Stimulated activated CD4-positive, alpha-beta T cell treated with anti-CD3 and anti-CD28 coated beads, TNF-alpha, amount 100 ng/mL, for 1 hour (primary cell): ENCODE data around the gene NOC4L.

ENCODE experiments used
- DNase-seq, 3 donors: peaks; one replicate each; pipeline ENCODE4 v3.0.0-alpha.2; 2020; ENCODE audit warnings: low read depth in 3 of 3, low spot score in 1 of 3

Gene NOC4L

GRCh38 chr12:132196038-132196872 is 52.0 kb downstream of the NOC4L start:
- DNase-seq = no peak

GRCh38 chr12:132196873-132197390 is 52.7 kb downstream of the NOC4L start:
- no peak for DNase-seq

- no peak for DNase-seq
Observed at GRCh38 chr12:132197581-132198354, 53.5 kb downstream of the NOC4L start.

- no peak for DNase-seq
Observed at GRCh38 chr12:132199101-132199500, 54.8 kb downstream of the NOC4L start.

- DNase-seq = no peak
Observed at GRCh38 chr12:132199526-132200319, 55.5 kb downstream of the NOC4L start.

- DNase-seq = no peak
Observed at GRCh38 chr12:132200800-132201199, 56.5 kb downstream of the NOC4L start.

GRCh38 chr12:132201391-132202120 is 57.3 kb downstream of the NOC4L start:
- DNase-seq = no peak
